Measurements from ENCODE around the gene ATXN2.

Gene ATXN2

GRCh38 chr12:111448846-111449790 is 150.0 kb downstream of the ATXN2 start:
- DNase-seq, result no peak

- DNase-seq, result no peak
Observed at GRCh38 chr12:111448266-111448830, 150.8 kb downstream of the ATXN2 start.

- no peak for DNase-seq
Observed at GRCh38 chr12:111447571-111448265, 151.4 kb downstream of the ATXN2 start.

GRCh38 chr12:111446631-111447570 is 152.2 kb downstream of the ATXN2 start:
- DNase-seq, result no peak

- DNase-seq, result no peak
Observed at GRCh38 chr12:111445726-111446581, 153.2 kb downstream of the ATXN2 start.

- peak; percentile 90 for DNase-seq
Observed at GRCh38 chr12:111444925-111445725, 154.0 kb downstream of the ATXN2 start.

GRCh38 chr12:111444314-111444924 is 154.7 kb downstream of the ATXN2 start:
- no peak for DNase-seq

GRCh38 chr12:111443586-111443985 is 155.5 kb downstream of the ATXN2 start:
- DNase-seq, result peak; percentile 62

- no peak for DNase-seq
Observed at GRCh38 chr12:111443086-111443485, 156.0 kb downstream of the ATXN2 start.

- DNase-seq, result no peak
Observed at GRCh38 chr12:111442301-111443045, 156.6 kb downstream of the ATXN2 start.

GRCh38 chr12:111441107-111441928 is 157.8 kb downstream of the ATXN2 start:
- DNase-seq, result no peak

- DNase-seq, result no peak
Observed at GRCh38 chr12:111440631-111441030, 158.5 kb downstream of the ATXN2 start.

- no peak for DNase-seq
Observed at GRCh38 chr12:111440152-111440551, 159.0 kb downstream of the ATXN2 start.

- DNase-seq, result no peak
Observed at GRCh38 chr12:111439657-111440151, 159.4 kb downstream of the ATXN2 start.

GRCh38 chr12:111438481-111438880 is 160.6 kb downstream of the ATXN2 start:
- DNase-seq, result peak; percentile 56

GRCh38 chr12:111437816-111438454 is 161.2 kb downstream of the ATXN2 start:
- no peak for DNase-seq

- DNase-seq, result no peak
Observed at GRCh38 chr12:111436811-111437210, 162.3 kb downstream of the ATXN2 start.

GRCh38 chr12:111436266-111436665 is 162.8 kb downstream of the ATXN2 start:
- no peak for DNase-seq
